HG03460 (cell line): Measurements from ENCODE around the gene MARCHF5.

Source experiments
- ATAC-seq: cut with Tn5 transposase; IDR thresholded peaks from one replicate; pipeline ENCODE4 v1.9.1; 2021; ENCODE audit not compliant: unreplicated experiment

The MARCHF5 gene

GRCh38 chr10:92290837-92291615, at the start of gene MARCHF5, which contains the start of gene CPEB3:
Gene MARCHF5 (plus strand): TSS chr10:92291167. CDS start chr10:92291495, 328 bp downstream.
Gene CPEB3 (minus strand): TSS chr10:92291078. CDS start chr10:92240350, 50,728 bp downstream.
- peak; percentile 98 for ATAC-seq

- ATAC-seq: no peak
These were observed 49.5 kb upstream of the MARCHF5 start for GRCh38 chr10:92241501-92241900.

GRCh38 chr10:92242380-92242779, 48.6 kb upstream of the MARCHF5 start:
- no peak for ATAC-seq

- no peak for ATAC-seq
These were observed 47.9 kb upstream of the MARCHF5 start for GRCh38 chr10:92242910-92243671.

GRCh38 chr10:92244796-92245195, 46.2 kb upstream of the MARCHF5 start:
- ATAC-seq: no peak

- no peak for ATAC-seq
These were observed 42.4 kb upstream of the MARCHF5 start for GRCh38 chr10:92248566-92248965.

GRCh38 chr10:92263396-92263795, 27.6 kb upstream of the MARCHF5 start:
- no peak for ATAC-seq

- no peak for ATAC-seq
These were observed 26.7 kb upstream of the MARCHF5 start for GRCh38 chr10:92264249-92264648.

- ATAC-seq: no peak
These were observed 25.2 kb upstream of the MARCHF5 start for GRCh38 chr10:92265687-92266258.

GRCh38 chr10:92267343-92267742, 23.6 kb upstream of the MARCHF5 start:
- ATAC-seq: no peak

- ATAC-seq: no peak
These were observed 22.2 kb upstream of the MARCHF5 start for GRCh38 chr10:92268748-92269147.

- ATAC-seq: no peak
These were observed 16.9 kb upstream of the MARCHF5 start for GRCh38 chr10:92274071-92274470.

- ATAC-seq: no peak
These were observed 11.8 kb upstream of the MARCHF5 start for GRCh38 chr10:92278996-92279696.

GRCh38 chr10:92284112-92284704, 6.8 kb upstream of the MARCHF5 start:
- ATAC-seq: no peak

GRCh38 chr10:92290076-92290836, 711 bp upstream of the MARCHF5 start:
- ATAC-seq: peak; percentile 10

- peak; percentile 6 for ATAC-seq
These were observed 574 bp downstream of the MARCHF5 start for GRCh38 chr10:92291616-92291865.

- no peak for ATAC-seq
These were observed 1.2 kb downstream of the MARCHF5 start for GRCh38 chr10:92291921-92292845.

GRCh38 chr10:92298487-92298886, 7.5 kb downstream of the MARCHF5 start:
- ATAC-seq: no peak

GRCh38 chr10:92303096-92303495, 12.1 kb downstream of the MARCHF5 start:
- no peak for ATAC-seq
